GM12878 (cell line): ENCODE results near the gene LPIN3. TPM values are rescaled to one million over a fixed set of nuclear protein-coding genes. Genes with fewer than 3 reads are reported as not detected.

Experiments used
- ATAC-seq: fragments of 200-7000 bp; cut with Tn5 transposase; 3 replicates; pipeline ENCODE4 v1.9.1; 2020; ENCODE audit warnings: mild to moderate bottlenecking, moderate library complexity
- BruUV-seq: library from RNA; stranded (reverse); fragments of 400-500 nt; replicated peaks from 2 replicates; lab custom pipeline; 2021; lab: Mats Ljungman, UMichigan
- CTCF ChIA-PET: fragments of 300-600 bp; sonication (Branson Sonifier 250); formaldehyde crosslinking; extraction: SDS; loops from one replicate; lab custom pipeline; 2021; ENCODE audit warnings: inconsistent platforms; lab: Yijun Ruan, JAX
- POLR2A ChIA-PET: fragments of 350-600 bp; formaldehyde crosslinking; extraction: SDS; loops from one replicate; lab custom pipeline; 2021; ENCODE audit warnings: inconsistent platforms; lab: Charles Lee
- RAD21 ChIA-PET: fragments of 300-600 bp; sonication (Branson Sonifier 250); formaldehyde crosslinking; loops from one replicate; lab custom pipeline; 2023; ENCODE audit warnings: antibody characterized with exemption; ENCODE audit not compliant: unreplicated experiment; lab: Charles Lee
- SMC1A ChIA-PET: fragments of 300-600 bp; sonication (Branson Sonifier 250); formaldehyde crosslinking; loops from one replicate; lab custom pipeline; 2023; ENCODE audit not compliant: unreplicated experiment, uncharacterized antibody; lab: Charles Lee
- DNase-seq: peaks from one replicate; pipeline ENCODE4 v3.0.0-alpha.2; 2011; ENCODE audit warnings: low read depth, low spot score
- FAIRE-seq: peaks from 3 replicates; lab custom pipeline; 2011; peaks lifted over from hg19 to GRCh38; lab: Jason Lieb, UNC
- H2AFZ ChIP-seq: 2 replicates; pipeline ENCODE4 v1.6.0; 2011; ENCODE audit warnings: low read depth, low read length, control low read depth; ENCODE audit not compliant: control insufficient read depth
- H3K27ac ChIP-seq: 2 replicates; pipeline ENCODE4 v1.5.1; 2011; ENCODE audit warnings: control low read depth; ENCODE audit not compliant: control insufficient read depth, insufficient read depth
- H3K27me3 ChIP-seq, 2 experiments: replicated peaks in 1 of 2; 2 replicates each; pipeline versions ENCODE4 v1.6.0 to v1.6.1; 2011; ENCODE audit warnings: low read length in 1 of 2; ENCODE audit not compliant: control insufficient read depth in 2 of 2, insufficient read depth in 2 of 2
- H3K36me3 ChIP-seq, 2 experiments: 2 replicates each; pipeline ENCODE4 v1.5.1; 2011; ENCODE audit warnings: low read length in 1 of 2; ENCODE audit not compliant: control insufficient read depth in 2 of 2, insufficient read depth in 2 of 2
- H3K4me1 ChIP-seq: 2 replicates; pipeline ENCODE4 v1.6.1; 2011; ENCODE audit warnings: mild to moderate bottlenecking, low read length, moderate library complexity, mixed read lengths; ENCODE audit not compliant: control insufficient read depth, insufficient read depth
- H3K4me2 ChIP-seq: 2 replicates; pipeline ENCODE4 v1.6.0; 2011; ENCODE audit warnings: control low read depth; ENCODE audit not compliant: control insufficient read depth, insufficient read depth
- H3K4me3 ChIP-seq: fragments of 200-600 bp; sonication (generic); 2 replicates; pipeline ENCODE4 v1.5.1; 2016
- H3K79me2 ChIP-seq: 2 replicates; pipeline ENCODE4 v1.6.0; 2011; ENCODE audit warnings: low read length; ENCODE audit not compliant: control insufficient read depth, insufficient read depth
- H3K9ac ChIP-seq: 2 replicates; pipeline ENCODE4 v1.8.0; 2011; ENCODE audit warnings: low read length, control low read depth, mixed read lengths; ENCODE audit not compliant: control insufficient read depth, insufficient read depth
- H3K9me3 ChIP-seq: replicated peaks from 3 replicates; pipeline ENCODE4 v1.5.1; 2011; ENCODE audit warnings: mild to moderate bottlenecking, low read length; ENCODE audit not compliant: control insufficient read depth, insufficient read depth
- H4K20me1 ChIP-seq: 2 replicates; pipeline ENCODE4 v1.6.0; 2011; ENCODE audit not compliant: control insufficient read depth, insufficient read depth
- BCL11A ChIP-seq: IDR thresholded peaks from 2 replicates; pipeline ENCODE4 v1.6.1; 2011; ENCODE audit warnings: low read depth, low read length
- EZH2 ChIP-seq: IDR thresholded peaks from 2 replicates; pipeline ENCODE4 v1.6.1; 2012; ENCODE audit warnings: low read depth, mild to moderate bottlenecking, control low read depth, inconsistent platforms, low read length, borderline replicate concordance; ENCODE audit not compliant: control insufficient read depth
- MAX ChIP-seq: IDR thresholded peaks from 2 replicates; pipeline ENCODE4 v1.6.1; 2012; ENCODE audit warnings: low read depth, low read length, improper control_type of control experiment
- MXI1 ChIP-seq: fragments of 150-350 bp; IDR thresholded peaks from 2 replicates; pipeline ENCODE4 v1.6.1; 2011; ENCODE audit warnings: low read depth, mild to moderate bottlenecking, inconsistent platforms, low read length, improper control_type of control experiment
- NR2C1 ChIP-seq: fragments of 450-650 bp; IDR thresholded peaks from 2 replicates; pipeline ENCODE4 v1.6.1; 2017; ENCODE audit warnings: antibody characterized with exemption, mild to moderate bottlenecking, moderate library complexity
- PRDM15 ChIP-seq: fragments of 450-650 bp; formaldehyde crosslinking; IDR thresholded peaks from 2 replicates; pipeline ENCODE4 v1.4.0; 2020; ENCODE audit warnings: mild to moderate bottlenecking, moderate library complexity
- REST ChIP-seq: IDR thresholded peaks from 2 replicates; pipeline ENCODE4 v1.6.1; 2012; ENCODE audit warnings: mild to moderate bottlenecking, low read depth, low read length
- SRF ChIP-seq, 2 experiments: IDR thresholded peaks; 2 replicates each; pipeline ENCODE4 v1.6.1; 2011; ENCODE audit warnings: low read depth in 2 of 2, low read length in 2 of 2, mild to moderate bottlenecking in 1 of 2, moderate library complexity in 1 of 2
- ZBTB40 ChIP-seq: fragments of 450-650 bp; IDR thresholded peaks from 2 replicates; pipeline ENCODE4 v1.6.1; 2016; ENCODE audit warnings: mild to moderate bottlenecking, moderate library complexity, borderline replicate concordance
- ZZZ3 ChIP-seq: IDR thresholded peaks from 2 replicates; pipeline ENCODE4 v1.6.1; 2011; ENCODE audit warnings: low read depth; ENCODE audit not compliant: control insufficient read depth, insufficient read length
- WGBS: methylation state at CpG from one replicate; pipeline ENCODE4 v1.1.6; 2016; ENCODE audit warnings: low lambda C conversion rate; ENCODE audit not compliant: insufficient replicate concordance, insufficient coverage; ENCODE audit errors: missing lambda C conversion rate; 5-methylcytosine and 5-hydroxymethylcytosine counted together
- in situ Hi-C: fragments of 300-500 bp; cut with MboI; formaldehyde crosslinking; loops from 9 replicates; pipeline ENCODE4 v1.14.3; 2018; ENCODE audit warnings: mixed read lengths
- intact Hi-C: fragments of 100-400 bp; cut with micrococcal nuclease; formaldehyde crosslinking; loops from one replicate; pipeline ENCODE4 v1.14.2; 2022; ENCODE audit not compliant: unreplicated experiment
- polyA plus RNA-seq, 11 experiments: library from polyadenylated mRNA; depleted of rRNA in 4 of 11; unstranded in 6 of 11; stranded (reverse) in 5 of 11; fragments of >200 nt; fragmentation: Nextera tagmentation in 4 of 11; fragmentation: Illumina TruSeq in 1 of 11; extraction: Ambion mirVana in 4 of 11; extraction: Trizol in 1 of 11; gene quantifications; 1 replicate in 1 of 11; 2 replicates in 10 of 11; pipeline versions ENCODE4 v1.2.1 to v1.2.3, GENCODE V29; 2011 to 2016; ENCODE audit warnings: inconsistent platforms in 2 of 11, missing spikeins in 2 of 11, low read depth in 1 of 11
- total RNA-seq, 4 experiments: library from RNA; depleted of rRNA in 3 of 4; stranded (reverse); fragments of >200 nt in 3 of 4; fragmentation: Illumina TruSeq in 1 of 4; extraction: Trizol in 1 of 4; gene quantifications; 2 replicates each; pipeline versions ENCODE4 v1.2.1 to v1.2.3, GENCODE V29; 2013 to 2021

Gene LPIN3
- total and polyA plus RNA-seq, 10 of the 15 experiments (the other 5 are each of a cell fraction or from before 2014, with no cell fraction given): 0.13 to 1.3 (median 0.51) TPM

GRCh38 chr20:41358717-41359116, 18.1 kb downstream of the LPIN3 start:
- no peak overlapping the region for H3K9ac ChIP-seq
- no peak overlapping the region for H2AFZ ChIP-seq
- no peak overlapping the region for H3K4me2 ChIP-seq
- WGBS: 44% methylated on average over 7 of the region's 7 CpGs
- intact Hi-C loops (no loop called here), in situ Hi-C loops (no loop called here)
- no peaks in the 10 kb centered on the region for H3K36me3 ChIP-seq
- no peaks in the 10 kb centered on the region for H4K20me1 ChIP-seq
- BruUV-seq: no TSS peak
- SMC1A ChIA-PET: no interaction called here
- DNase-seq (no peak), FAIRE-seq (no peak), ATAC-seq (no peak)
- RAD21 ChIA-PET: interaction anchor here (0.6 kb wide), 1 partner anchor 67 kb away, joined by 3 read pairs; no protein-coding TSS in a partner anchor
- no peaks in the 10 kb centered on the region for H3K79me2 ChIP-seq
- H3K27me3 ChIP-seq: no peaks in the 10 kb centered on the region; a peak in 1 of 4 replicates
- H3K27ac ChIP-seq: no peak overlapping the region
- CTCF ChIA-PET: no interaction called here
- H3K9me3 ChIP-seq: no peaks in the 10 kb centered on the region
- H3K4me3 ChIP-seq: no peak overlapping the region
- no peaks in the 10 kb centered on the region for H3K4me1 ChIP-seq
- POLR2A ChIA-PET: interaction anchor here (0.6 kb wide), 1 partner anchor 16 kb away, joined by 7 read pairs; no protein-coding TSS in a partner anchor
- TF ChIP-seq PRDM15 (CRISPR knock-in tag) (no peak), ZZZ3 (no peak), SRF (IDR thresholded peaks at IDR 0.05; ENCODE audit: low read depth in 2 of 2, low read length in 2 of 2) (no peak), MXI1 (no peak), REST (no peak), ZBTB40 (no peak), EZH2 (no peak), BCL11A (no peak), NR2C1 (no peak), MAX (no peak)
